HCT116 (cell line): ENCODE data around the gene KIAA0825. TPM values are rescaled to one million over a fixed set of nuclear protein-coding genes. Genes with fewer than 3 reads are reported as not detected.

Source experiments
- ATAC-seq: fragments of 200-7000 bp; cut with Tn5 transposase; 2 replicates; pipeline ENCODE4 v1.9.1; 2020; ENCODE audit warnings: mild to moderate bottlenecking, moderate library complexity
- BruUV-seq: library from RNA; stranded (reverse); fragments of 400-500 nt; replicated peaks from 2 replicates; lab custom pipeline; 2021; lab: Mats Ljungman, UMichigan
- CTCF ChIA-PET: fragments of 300-600 bp; sonication (Branson Sonifier 250); formaldehyde crosslinking; loops from one replicate; lab custom pipeline; 2021; ENCODE audit warnings: antibody characterized with exemption; lab: Charles Lee
- POLR2A ChIA-PET: fragments of 300-600, 350-600 bp; sonication (Branson Sonifier 250); formaldehyde crosslinking; loops from one replicate; lab custom pipeline; 2021; ENCODE audit warnings: antibody characterized with exemption; lab: Charles Lee
- RAD21 ChIA-PET, 2 experiments: fragments of 300-600 bp; sonication (Branson Sonifier 250); formaldehyde crosslinking; loops; one replicate each; lab custom pipeline; 2023; ENCODE audit warnings: low total read pairs in 2 of 2; ENCODE audit not compliant: uncharacterized antibody in 2 of 2, unreplicated experiment in 2 of 2, low non-redundant PET in 1 of 2; lab: Charles Lee
- DNase-seq: peaks from one replicate; pipeline ENCODE4 v3.0.0-alpha.2; 2010; ENCODE audit warnings: low read depth, low spot score
- H2AFZ ChIP-seq: fragments of 200-600 bp; shearing (Covaris generic), sonication (generic); 2 replicates; pipeline ENCODE4 v1.6.1; 2017; ENCODE audit warnings: low read depth, mixed run types, mixed read lengths, antibody characterized with exemption, low read length; ENCODE audit not compliant: poor library complexity, severe bottlenecking
- H3K27ac ChIP-seq: 2 replicates; pipeline ENCODE4 v1.5.1; 2012; ENCODE audit warnings: low read depth, low read length
- H3K27me3 ChIP-seq: fragments of 200-600 bp; sonication (generic); 2 replicates; pipeline ENCODE4 v1.6.1; 2016; ENCODE audit warnings: mixed run types, low read length, mixed read lengths; ENCODE audit not compliant: insufficient read depth
- H3K36me3 ChIP-seq, 2 experiments: fragments of 200-500 bp in 1 of 2; fragments of 200-600 bp in 1 of 2; sonication (Bioruptor generic) in 1 of 2; sonication (generic) in 1 of 2; 2 replicates each; pipeline versions ENCODE4 v1.5.1 to v1.6.1; 2014 to 2016; ENCODE audit warnings: low read length in 2 of 2, inconsistent platforms in 1 of 2, mixed read lengths in 1 of 2, mixed run types in 1 of 2; ENCODE audit not compliant: insufficient read depth in 2 of 2, control insufficient read depth in 1 of 2
- H3K4me1 ChIP-seq, 2 experiments: fragments of 200-600 bp in 1 of 2; sonication (generic) in 1 of 2; 2 replicates each; pipeline versions ENCODE4 v1.5.1 to v1.6.1; 2012 to 2017; ENCODE audit warnings: low read length in 2 of 2, inconsistent platforms in 1 of 2, mild to moderate bottlenecking in 1 of 2, mixed read lengths in 1 of 2, mixed run types in 1 of 2, moderate library complexity in 1 of 2; ENCODE audit not compliant: insufficient read depth in 2 of 2, control insufficient read depth in 1 of 2
- H3K4me2 ChIP-seq: fragments of 200-600 bp; sonication (generic); 2 replicates; pipeline ENCODE4 v1.6.1; 2017; ENCODE audit warnings: mixed run types, low read length, mixed read lengths
- H3K4me3 ChIP-seq, 2 experiments: fragments of 200-600 bp in 1 of 2; sonication (generic) in 1 of 2; replicated peaks in 1 of 2; 2 replicates each; pipeline ENCODE4 v1.5.1; 2011 to 2016; ENCODE audit warnings: low read length in 2 of 2, control low read depth in 1 of 2, low read depth in 1 of 2, mild to moderate bottlenecking in 1 of 2, mixed read lengths in 1 of 2, mixed run types in 1 of 2
- H3K79me2 ChIP-seq: fragments of 200-600 bp; sonication (generic); 2 replicates; pipeline ENCODE4 v1.6.1; 2017; ENCODE audit warnings: mild to moderate bottlenecking, mixed run types, low read length, moderate library complexity, mixed read lengths; ENCODE audit not compliant: insufficient read depth
- H3K9ac ChIP-seq: fragments of 200-600 bp; sonication (generic); 2 replicates; pipeline ENCODE4 v1.6.1; 2016; ENCODE audit warnings: low read length, mixed read lengths
- H3K9me2 ChIP-seq: fragments of 200-600 bp; sonication (generic), shearing (Covaris generic); 2 replicates; pipeline ENCODE4 v1.6.1; 2017; ENCODE audit warnings: mixed run types, mild to moderate bottlenecking, moderate library complexity; ENCODE audit not compliant: insufficient read depth
- H3K9me3 ChIP-seq, 2 experiments: fragments of 200-500 bp in 1 of 2; fragments of 200-600 bp in 1 of 2; sonication (Bioruptor generic) in 1 of 2; sonication (generic) in 1 of 2; 2 replicates each; pipeline ENCODE4 v1.6.1; 2014 to 2017; ENCODE audit warnings: low read length in 2 of 2, mixed read lengths in 2 of 2, inconsistent platforms in 1 of 2, low read depth in 1 of 2, mild to moderate bottlenecking in 1 of 2, mixed run types in 1 of 2, moderate library complexity in 1 of 2; ENCODE audit not compliant: control insufficient read depth in 1 of 2, insufficient read depth in 1 of 2
- H4K20me1 ChIP-seq: fragments of 200-600 bp; sonication (generic), shearing (Covaris generic); 2 replicates; pipeline ENCODE4 v1.6.1; 2017; ENCODE audit warnings: mixed run types, mild to moderate bottlenecking, moderate library complexity; ENCODE audit not compliant: insufficient read depth
- ATF3 ChIP-seq: IDR thresholded peaks from 2 replicates; pipeline ENCODE4 v1.6.1; 2012
- CBX3 ChIP-seq: IDR thresholded peaks from 2 replicates; pipeline ENCODE4 v1.6.1; 2012; ENCODE audit warnings: low read depth
- EGR1 ChIP-seq: IDR thresholded peaks from 2 replicates; pipeline ENCODE4 v1.6.1; 2012; ENCODE audit warnings: low read depth
- POLR2A ChIP-seq: IDR thresholded peaks from 2 replicates; pipeline ENCODE4 v1.7.0; 2011; ENCODE audit warnings: borderline replicate concordance; ENCODE audit not compliant: insufficient read depth, insufficient read length; ENCODE audit errors: extremely low read depth
- RAD21 ChIP-seq: IDR thresholded peaks from 2 replicates; pipeline ENCODE4 v1.6.1; 2012; ENCODE audit warnings: low read depth, mild to moderate bottlenecking
- SP1 ChIP-seq: IDR thresholded peaks from 2 replicates; pipeline ENCODE4 v1.6.1; 2012; ENCODE audit warnings: low read depth
- TCF7L2 ChIP-seq: IDR thresholded peaks from 2 replicates; pipeline ENCODE4 v1.7.0; 2011; ENCODE audit warnings: borderline replicate concordance, inconsistent platforms; ENCODE audit not compliant: insufficient read depth, insufficient read length; ENCODE audit errors: extremely low read depth
- ZBTB33 ChIP-seq: IDR thresholded peaks from 2 replicates; pipeline ENCODE4 v1.6.1; 2011; ENCODE audit warnings: mild to moderate bottlenecking, low read length, moderate library complexity; ENCODE audit not compliant: insufficient replicate concordance; ENCODE audit errors: extremely low read depth
- ZFX ChIP-seq: fragments of 450-650 bp; IDR thresholded peaks from 2 replicates; pipeline ENCODE4 v1.6.1; 2017
- ZNF274 ChIP-seq: fragments of 200-500 bp; sonication (Bioruptor generic); IDR thresholded peaks from 2 replicates; pipeline ENCODE4 v1.6.1; 2014; ENCODE audit warnings: mild to moderate bottlenecking, low read depth, low read length, inconsistent platforms
- intact Hi-C: fragments of 100-400 bp; cut with micrococcal nuclease; formaldehyde crosslinking; loops from 2 replicates; pipeline ENCODE4 v1.10.0; 2022
- total RNA-seq: library from RNA; stranded (reverse); gene quantifications from one replicate; pipeline ENCODE4 v1.2.1, GENCODE V29; 2021; ENCODE audit not compliant: unreplicated experiment
- TF ChIP-seq, protein P1 (sequence below): IDR thresholded peaks from 2 replicates; pipeline ENCODE4 v1.6.1; 2012
- TF ChIP-seq, protein P2 (sequence below): IDR thresholded peaks from 2 replicates; pipeline ENCODE4 v1.6.1; 2012; ENCODE audit warnings: low read depth

The KIAA0825 gene
- total RNA-seq, 1 experiment from 2014 or later, result 1.4 TPM

DNA sequence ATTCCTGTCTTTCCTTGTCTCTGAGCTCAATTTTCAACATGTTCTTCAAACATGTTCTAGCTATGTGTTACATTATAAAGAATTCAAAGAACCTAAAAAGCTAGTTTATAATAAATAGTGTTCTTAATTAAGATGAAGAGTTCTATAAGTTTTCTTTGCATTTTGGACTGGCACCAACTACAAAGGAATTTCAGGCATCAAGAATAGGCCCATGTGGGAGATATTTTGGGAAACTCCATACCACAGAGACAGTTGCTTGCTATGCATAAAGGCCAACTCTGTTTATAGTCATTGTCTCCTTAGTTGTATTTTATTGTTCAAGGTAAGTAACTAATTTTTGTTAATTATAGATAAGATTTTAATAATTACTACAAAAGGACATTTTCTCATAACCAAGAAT, 4.6 kb upstream of the KIAA0825 start:
- no TSS peak for BruUV-seq
- H3K27me3 ChIP-seq, result no peaks in the 10 kb centered on the region
- H3K4me3 ChIP-seq, result no peak overlapping the region
- CTCF ChIA-PET, result no interaction called here
- ATAC-seq (no peak), DNase-seq (no peak)
- peaks cover 80% of the 10 kb centered on the region for H3K79me2 ChIP-seq
- TF ChIP-seq ZNF274 (no peak), ATF3 (no peak), TCF7L2 (no peak), POLR2A (no peak), SP1 (no peak), RAD21 (no peak), ZFX (no peak), CBX3 (no peak), ZBTB33 (no peak), EGR1 (no peak)
- TF ChIP-seq, protein P1, sequence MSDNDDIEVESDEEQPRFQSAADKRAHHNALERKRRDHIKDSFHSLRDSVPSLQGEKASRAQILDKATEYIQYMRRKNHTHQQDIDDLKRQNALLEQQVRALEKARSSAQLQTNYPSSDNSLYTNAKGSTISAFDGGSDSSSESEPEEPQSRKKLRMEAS, result no peak
- TF ChIP-seq, protein P2, sequence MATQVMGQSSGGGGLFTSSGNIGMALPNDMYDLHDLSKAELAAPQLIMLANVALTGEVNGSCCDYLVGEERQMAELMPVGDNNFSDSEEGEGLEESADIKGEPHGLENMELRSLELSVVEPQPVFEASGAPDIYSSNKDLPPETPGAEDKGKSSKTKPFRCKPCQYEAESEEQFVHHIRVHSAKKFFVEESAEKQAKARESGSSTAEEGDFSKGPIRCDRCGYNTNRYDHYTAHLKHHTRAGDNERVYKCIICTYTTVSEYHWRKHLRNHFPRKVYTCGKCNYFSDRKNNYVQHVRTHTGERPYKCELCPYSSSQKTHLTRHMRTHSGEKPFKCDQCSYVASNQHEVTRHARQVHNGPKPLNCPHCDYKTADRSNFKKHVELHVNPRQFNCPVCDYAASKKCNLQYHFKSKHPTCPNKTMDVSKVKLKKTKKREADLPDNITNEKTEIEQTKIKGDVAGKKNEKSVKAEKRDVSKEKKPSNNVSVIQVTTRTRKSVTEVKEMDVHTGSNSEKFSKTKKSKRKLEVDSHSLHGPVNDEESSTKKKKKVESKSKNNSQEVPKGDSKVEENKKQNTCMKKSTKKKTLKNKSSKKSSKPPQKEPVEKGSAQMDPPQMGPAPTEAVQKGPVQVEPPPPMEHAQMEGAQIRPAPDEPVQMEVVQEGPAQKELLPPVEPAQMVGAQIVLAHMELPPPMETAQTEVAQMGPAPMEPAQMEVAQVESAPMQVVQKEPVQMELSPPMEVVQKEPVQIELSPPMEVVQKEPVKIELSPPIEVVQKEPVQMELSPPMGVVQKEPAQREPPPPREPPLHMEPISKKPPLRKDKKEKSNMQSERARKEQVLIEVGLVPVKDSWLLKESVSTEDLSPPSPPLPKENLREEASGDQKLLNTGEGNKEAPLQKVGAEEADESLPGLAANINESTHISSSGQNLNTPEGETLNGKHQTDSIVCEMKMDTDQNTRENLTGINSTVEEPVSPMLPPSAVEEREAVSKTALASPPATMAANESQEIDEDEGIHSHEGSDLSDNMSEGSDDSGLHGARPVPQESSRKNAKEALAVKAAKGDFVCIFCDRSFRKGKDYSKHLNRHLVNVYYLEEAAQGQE, result no peak
- no peaks in the 10 kb centered on the region for H3K9me3 ChIP-seq
- peaks cover 4% of the 10 kb centered on the region; the same call in 1 of the 2 replicates for H4K20me1 ChIP-seq
- RAD21 ChIA-PET, result no interaction called here
- no peak overlapping the region for H3K4me2 ChIP-seq
- H3K9me2 ChIP-seq, result no peaks in the 10 kb centered on the region
- H3K27ac ChIP-seq, result no peak overlapping the region
- peaks cover 0 to 11% of the 10 kb centered on the region in 2 experiments; a peak in 2 of 4 replicates for H3K4me1 ChIP-seq
- no peaks in the 10 kb centered on the region for H3K36me3 ChIP-seq
- no peak overlapping the region for H3K9ac ChIP-seq
- no peak overlapping the region for H2AFZ ChIP-seq
- intact Hi-C loops, result no loop called here
- POLR2A ChIA-PET, result no interaction called here
